HFFc6 (cell line): ENCODE data around the gene DCP1A. TPM values are rescaled to one million over a fixed set of nuclear protein-coding genes. Genes with fewer than 3 reads are reported as not detected.
A peak's percentile ranks its signal among the peaks of the same experiment; 100 is the strongest.
"Not testable (repeated sequence)": the region's sequence is repeated elsewhere in the genome, so short reads cannot be mapped to it uniquely, and the experiment has no call there.

Experiments
- DNase-seq: peaks from one replicate; pipeline ENCODE4 v3.0.0-alpha.2; 2018
- H3K27ac Mint-ChIP-seq: 2 replicates; pipeline ENCODE4 v1.8.0; 2020; ENCODE audit warnings: mild to moderate bottlenecking, mixed read lengths
- H3K27me3 Mint-ChIP-seq: 2 replicates; pipeline ENCODE4 v1.8.0; 2021; ENCODE audit warnings: mild to moderate bottlenecking, moderate library complexity, mixed read lengths; ENCODE audit not compliant: insufficient read depth
- H3K36me3 Mint-ChIP-seq: 2 replicates; pipeline ENCODE4 v1.8.0; 2021; ENCODE audit warnings: low read depth, mixed read lengths
- H3K4me1 Mint-ChIP-seq: 2 replicates; pipeline ENCODE4 v1.8.0; 2020; ENCODE audit warnings: low read depth, mixed read lengths
- H3K4me3 Mint-ChIP-seq: 2 replicates; pipeline ENCODE4 v1.8.0; 2020; ENCODE audit warnings: mild to moderate bottlenecking, moderate library complexity, mixed read lengths
- H3K9me3 Mint-ChIP-seq: 2 replicates; pipeline ENCODE4 v1.8.0; 2020; ENCODE audit warnings: mild to moderate bottlenecking, mixed read lengths
- CTCF ChIP-seq: fragments of 200-600 bp; sonication (generic); IDR thresholded peaks from 2 replicates; pipeline ENCODE4 v1.5.0; 2021; ENCODE audit warnings: antibody characterized with exemption, mild to moderate bottlenecking
- total RNA-seq, 6 experiments: library from RNA; stranded (reverse); fragmentation: NEBNext Ultra II Directional; extraction: Animal tissue kit (Norgen Biotek cat#: 25700); gene quantifications; 2 replicates in 1 of 6; 3 replicates in 5 of 6; pipeline ENCODE4 v1.2.3, GENCODE V29; 2021

Gene DCP1A
- total RNA-seq, 6 experiments from 2014 or later = 14.9 to 18.8 (median 16.6) TPM

GRCh38 chr3:53311882-53312281, 35.5 kb downstream of the DCP1A start:
- DNase-seq = no peak
- TF ChIP-seq CTCF = no peak
- H3K9me3 Mint-ChIP-seq = no peaks in the 10 kb centered on the region
- no peaks in the 10 kb centered on the region for H3K27me3 Mint-ChIP-seq
- peaks cover 18% of the 10 kb centered on the region for H3K36me3 Mint-ChIP-seq
- H3K4me1 Mint-ChIP-seq = no peaks in the 10 kb centered on the region
- H3K4me3 Mint-ChIP-seq = no peak overlapping the region
- H3K27ac Mint-ChIP-seq = no peak overlapping the region

DNA sequence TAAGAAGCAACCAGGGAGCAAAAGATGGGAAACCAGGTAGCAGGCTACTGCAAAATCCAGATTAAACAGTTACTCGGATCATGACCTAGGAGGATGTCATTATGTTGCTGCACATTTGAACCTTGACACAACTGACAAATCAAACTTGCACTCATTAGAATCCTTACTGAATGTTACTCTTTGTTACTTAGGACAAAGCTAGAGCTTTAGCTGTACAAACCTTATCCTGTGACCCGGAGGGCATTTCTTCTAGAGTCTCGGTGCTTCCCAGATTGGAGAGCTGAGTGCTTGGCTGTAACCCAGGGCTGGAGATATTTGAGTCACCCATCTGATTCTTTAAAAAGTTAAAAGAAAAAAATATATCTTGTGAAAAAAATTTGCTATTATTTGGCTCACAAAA, 43.4 kb downstream of the DCP1A start:
- H3K9me3 Mint-ChIP-seq = no peaks in the 10 kb centered on the region
- peaks cover 15% of the 10 kb centered on the region for H3K4me1 Mint-ChIP-seq
- no peak overlapping the region for H3K27ac Mint-ChIP-seq
- no peaks in the 10 kb centered on the region for H3K27me3 Mint-ChIP-seq
- no peak overlapping the region for H3K4me3 Mint-ChIP-seq
- H3K36me3 Mint-ChIP-seq = peaks cover 8% of the 10 kb centered on the region; the same call in 1 of the 2 replicates
- DNase-seq = no peak
- no peak for TF ChIP-seq CTCF

- DNase-seq = no peak
- no peak for TF ChIP-seq CTCF
- Mint-ChIP-seq H3K36me3 (peaks cover 8% of the 10 kb centered on the region; the same call in 1 of the 2 replicates), H3K4me3 (no peak overlapping the region), H3K27me3 (no peaks in the 10 kb centered on the region), H3K9me3 (no peaks in the 10 kb centered on the region), H3K4me1 (peaks cover 15% of the 10 kb centered on the region), H3K27ac (no peak overlapping the region)
Observed at GRCh38 chr3:53303549-53303948, 43.8 kb downstream of the DCP1A start.

DNA sequence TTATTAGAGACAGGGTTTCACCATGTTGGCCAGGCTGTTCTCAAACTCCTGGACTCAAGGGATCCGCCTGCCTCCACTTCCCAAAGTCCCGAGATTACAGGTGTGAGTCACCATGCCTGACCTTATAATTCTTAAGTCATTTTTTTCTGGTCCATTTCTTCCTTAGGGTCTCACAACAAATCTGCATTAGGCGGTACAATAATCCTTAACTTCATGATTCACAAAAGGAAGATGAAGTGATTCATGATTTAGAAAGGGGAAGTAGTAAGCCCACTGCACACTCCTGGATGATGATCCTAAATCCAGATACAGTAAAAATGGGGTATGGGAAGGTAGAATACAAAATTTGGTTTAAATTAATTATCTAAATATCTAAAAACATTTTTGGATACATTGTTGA, 46.5 kb downstream of the DCP1A start:
- TF ChIP-seq CTCF = no peak
- Mint-ChIP-seq H3K36me3 (peaks cover 5% of the 10 kb centered on the region; the same call in 1 of the 2 replicates), H3K27me3 (no peaks in the 10 kb centered on the region), H3K9me3 (no peaks in the 10 kb centered on the region), H3K4me1 (peaks cover 15% of the 10 kb centered on the region), H3K27ac (peak overlapping the region; percentile 29), H3K4me3 (no peak overlapping the region)
- DNase-seq = no peak

- DNase-seq = peak; percentile 72
- not testable (repeated sequence) for H3K27me3 Mint-ChIP-seq, H3K36me3 Mint-ChIP-seq, H3K9me3 Mint-ChIP-seq, H3K4me3 Mint-ChIP-seq
- Mint-ChIP-seq H3K27ac (peak overlapping the region; percentile 43; the same call in 1 of the 2 replicates), H3K4me1 (peaks cover 15% of the 10 kb centered on the region)
- peak; percentile 94 for TF ChIP-seq CTCF
Observed at GRCh38 chr3:53299611-53300023, 47.7 kb downstream of the DCP1A start.

GRCh38 chr3:53295410-53295809, 51.9 kb downstream of the DCP1A start:
- Mint-ChIP-seq H3K9me3 (no peaks in the 10 kb centered on the region), H3K27ac (no peak overlapping the region), H3K36me3 (no peaks in the 10 kb centered on the region; the same call in 1 of the 2 replicates), H3K4me1 (peaks cover 9% of the 10 kb centered on the region), H3K4me3 (no peak overlapping the region), H3K27me3 (peaks cover 1% of the 10 kb centered on the region)
- DNase-seq = no peak
- no peak for TF ChIP-seq CTCF
